Posterior vena cava (tissue), 2 donors: ENCODE data around the gene PIH1D1. TPM values are rescaled to one million over a fixed set of nuclear protein-coding genes. Genes with fewer than 3 reads are reported as not detected.
"Not testable (repeated sequence)": the region's sequence is repeated elsewhere in the genome, so short reads cannot be mapped to it uniquely, and the experiment has no call there.

Source experiments
- DNase-seq: peaks from one replicate; pipeline ENCODE4 v3.0.0-alpha.2; 2020; ENCODE audit warnings: low spot score
- intact Hi-C, 2 donors: fragments of 100-400 bp; cut with DNase I; formaldehyde crosslinking; loops; one replicate each; pipeline versions ENCODE4 v1.14.1 to v1.14.2; 2022 to 2023
- total RNA-seq, 2 donors: library from RNA; stranded (reverse); fragmentation: NEBNext Ultra II Directional; extraction: Animal tissue kit (Norgen Biotek cat#: 25700); gene quantifications; one replicate each; pipeline ENCODE4 v1.2.1, GENCODE V29; 2021
- donor health status: DM: yes; HTN: yes; CAD: no.
- donor health status: DM: yes; HTN: yes; CAD: no.

The PIH1D1 gene
- total RNA-seq, 2 donors from 2014 or later, result 34.4 to 36.6 TPM

GRCh38 chr19:49486710-49487276, 35.2 kb upstream of the PIH1D1 start:
- no peak for DNase-seq
- intact Hi-C loops, result no loop called here

- intact Hi-C loops, result no loop called here
- no peak for DNase-seq
These were observed 34.6 kb upstream of the PIH1D1 start for GRCh38 chr19:49486232-49486631.

GRCh38 chr19:49481020-49481683, 29.5 kb upstream of the PIH1D1 start:
- DNase-seq, result no peak
- intact Hi-C loops, result no loop called here

- intact Hi-C loops, result no loop called here
- no peak for DNase-seq
These were observed 28.5 kb upstream of the PIH1D1 start for GRCh38 chr19:49479975-49480628.

GRCh38 chr19:49475995-49476880, 24.6 kb upstream of the PIH1D1 start:
- intact Hi-C loops, result no loop called here
- DNase-seq, result no peak

GRCh38 chr19:49475191-49475917, 23.7 kb upstream of the PIH1D1 start:
- intact Hi-C loops, result no loop called here
- DNase-seq, result no peak

- intact Hi-C loops, result no loop called here
- no peak for DNase-seq
These were observed 22.9 kb upstream of the PIH1D1 start for GRCh38 chr19:49474542-49474924.

- intact Hi-C loops, result no loop called here
- DNase-seq, result peak; percentile 93
These were observed 22.4 kb upstream of the PIH1D1 start, which contains the start of gene FLT3LG for GRCh38 chr19:49473868-49474541. Gene FLT3LG, plus strand, starts transcription at chr19:49474215. Its CDS starts 425 bp downstream, at chr19:49474640.

- intact Hi-C loops, DNase-seq: not testable (repeated sequence)
These were observed 21.9 kb upstream of the PIH1D1 start for GRCh38 chr19:49473501-49473867.

- intact Hi-C loops, result no loop called here
- DNase-seq, result no peak
These were observed 21.3 kb upstream of the PIH1D1 start for GRCh38 chr19:49472936-49473335.

GRCh38 chr19:49470615-49470978, 19.0 kb upstream of the PIH1D1 start:
- intact Hi-C loops, result no loop called here
- DNase-seq, result no peak

GRCh38 chr19:49469828-49470614, 18.4 kb upstream of the PIH1D1 start:
- intact Hi-C loops, result no loop called here
- DNase-seq, result no peak

- peak; percentile 91 for DNase-seq
- intact Hi-C loops, result no loop called here
These were observed 17.3 kb upstream of the PIH1D1 start for GRCh38 chr19:49468746-49469447.

- intact Hi-C loops, result no loop called here
- DNase-seq, result no peak
These were observed 16.6 kb upstream of the PIH1D1 start for GRCh38 chr19:49468199-49468598.

GRCh38 chr19:49465371-49465770, 13.8 kb upstream of the PIH1D1 start:
- intact Hi-C loops, result no loop called here
- no peak for DNase-seq

GRCh38 chr19:49463960-49464740, 12.5 kb upstream of the PIH1D1 start:
- DNase-seq, result no peak
- intact Hi-C loops, result no loop called here

- DNase-seq, result no peak
- intact Hi-C loops, result no loop called here
These were observed 10.9 kb upstream of the PIH1D1 start for GRCh38 chr19:49462492-49462891.
